Small intestine (tissue), 16 donors: ENCODE results near the gene CHRNA5. TPM values are rescaled to one million over a fixed set of nuclear protein-coding genes. Genes with fewer than 3 reads are reported as not detected.
"Not testable (repeated sequence)": the region's sequence is repeated elsewhere in the genome, so short reads cannot be mapped to it uniquely, and the experiment has no call there.

ENCODE experiments used
- DNase-seq, 2 donors: peaks; one replicate each; pipeline versions ENCODE4 v3.0.0 to v3.0.0-alpha.2; 2013
- FAIRE-seq: peaks from 2 replicates; lab custom pipeline; 2012; peaks lifted over from hg19 to GRCh38; lab: Jason Lieb, UNC
- H3K27ac ChIP-seq, 3 donors: one replicate each; pipeline ENCODE4 v1.5.1; 2013; ENCODE audit warnings: low read length in 2 of 3, mild to moderate bottlenecking in 2 of 3, control low read depth in 1 of 3, inconsistent platforms in 1 of 3, low read depth in 1 of 3, moderate library complexity in 1 of 3
- H3K27me3 ChIP-seq, 3 donors: one replicate each; pipeline ENCODE4 v1.6.1; 2013; ENCODE audit warnings: low read length in 3 of 3, inconsistent platforms in 1 of 3; ENCODE audit not compliant: control insufficient read depth in 3 of 3, insufficient read depth in 3 of 3
- H3K36me3 ChIP-seq, 3 donors: one replicate each; pipeline ENCODE4 v1.6.1; 2013; ENCODE audit warnings: low read length in 3 of 3, inconsistent platforms in 1 of 3, low read depth in 1 of 3, mild to moderate bottlenecking in 1 of 3, moderate library complexity in 1 of 3; ENCODE audit not compliant: control insufficient read depth in 3 of 3, insufficient read depth in 2 of 3
- H3K4me1 ChIP-seq, 3 donors: one replicate each; pipeline ENCODE4 v1.6.1; 2013; ENCODE audit warnings: low read length in 2 of 3, inconsistent platforms in 1 of 3, low read depth in 1 of 3, mild to moderate bottlenecking in 1 of 3, moderate library complexity in 1 of 3; ENCODE audit not compliant: control insufficient read depth in 3 of 3, insufficient read depth in 2 of 3
- H3K4me3 ChIP-seq, 3 donors: one replicate each; pipeline ENCODE4 v1.5.1; 2013; ENCODE audit warnings: low read length in 3 of 3, control low read depth in 1 of 3, inconsistent platforms in 1 of 3, low read depth in 1 of 3, mild to moderate bottlenecking in 1 of 3, moderate library complexity in 1 of 3
- H3K9me3 ChIP-seq, 2 donors: one replicate each; pipeline ENCODE4 v1.6.1; 2013; ENCODE audit warnings: low read depth in 1 of 2, low read length in 1 of 2; ENCODE audit not compliant: control insufficient read depth in 2 of 2, insufficient read depth in 1 of 2
- WGBS, 3 donors: extraction: QIAGEN DNeasy Blood & Tissue Kit; methylation state at CpG; one replicate each; pipeline ENCODE4 v1.1.7; 2013; 5-methylcytosine and 5-hydroxymethylcytosine counted together
- long read RNA-seq, 10 donors: transcript quantifications; one replicate each; lab custom pipeline, GENCODE V29; 2026
- polyA plus RNA-seq, 4 donors: library from polyadenylated mRNA; stranded (reverse) in 3 of 4; unstranded in 1 of 4; fragments of 200-250 nt in 3 of 4; fragments of 120-200 nt in 1 of 4; gene quantifications; one replicate each; pipeline versions ENCODE4 v1.2.1 to v1.2.3, GENCODE V29; 2013
- donor health status: healthy with polysubstance abuse.
- donor health status: control.
- donor health status: control.
- donor health status: Bipolar disorder and iron deficiency.
- donor health status: healthy.

CHRNA5 gene
- polyA plus RNA-seq = 1 to 10 TPM in 1 of 4 donors, under 1 TPM in 3; 0.67 to 9.8 (median 0.82) TPM
- long read RNA-seq, donor 1 = 0 reads
- long read RNA-seq, donor 2 = 0 reads
- long read RNA-seq, donor 3 = 0 reads
- long read RNA-seq, donor 4, partial matches to known transcripts = 6 of 6 reads
- long read RNA-seq, donor 4, other reads (novel, unspliced or antisense) = 0 of 6 reads
- long read RNA-seq, donor 5 = 0 reads
- long read RNA-seq, donor 6 = 0 reads
- long read RNA-seq, donor 7 = 0 reads
- long read RNA-seq, donor 8 = 0 reads
- long read RNA-seq, donor 9 = 0 reads
- long read RNA-seq, donor 10, partial matches to known transcripts = 21 of 30 reads
- long read RNA-seq, donor 10, other reads (novel, unspliced or antisense) = 9 of 30 reads

DNA sequence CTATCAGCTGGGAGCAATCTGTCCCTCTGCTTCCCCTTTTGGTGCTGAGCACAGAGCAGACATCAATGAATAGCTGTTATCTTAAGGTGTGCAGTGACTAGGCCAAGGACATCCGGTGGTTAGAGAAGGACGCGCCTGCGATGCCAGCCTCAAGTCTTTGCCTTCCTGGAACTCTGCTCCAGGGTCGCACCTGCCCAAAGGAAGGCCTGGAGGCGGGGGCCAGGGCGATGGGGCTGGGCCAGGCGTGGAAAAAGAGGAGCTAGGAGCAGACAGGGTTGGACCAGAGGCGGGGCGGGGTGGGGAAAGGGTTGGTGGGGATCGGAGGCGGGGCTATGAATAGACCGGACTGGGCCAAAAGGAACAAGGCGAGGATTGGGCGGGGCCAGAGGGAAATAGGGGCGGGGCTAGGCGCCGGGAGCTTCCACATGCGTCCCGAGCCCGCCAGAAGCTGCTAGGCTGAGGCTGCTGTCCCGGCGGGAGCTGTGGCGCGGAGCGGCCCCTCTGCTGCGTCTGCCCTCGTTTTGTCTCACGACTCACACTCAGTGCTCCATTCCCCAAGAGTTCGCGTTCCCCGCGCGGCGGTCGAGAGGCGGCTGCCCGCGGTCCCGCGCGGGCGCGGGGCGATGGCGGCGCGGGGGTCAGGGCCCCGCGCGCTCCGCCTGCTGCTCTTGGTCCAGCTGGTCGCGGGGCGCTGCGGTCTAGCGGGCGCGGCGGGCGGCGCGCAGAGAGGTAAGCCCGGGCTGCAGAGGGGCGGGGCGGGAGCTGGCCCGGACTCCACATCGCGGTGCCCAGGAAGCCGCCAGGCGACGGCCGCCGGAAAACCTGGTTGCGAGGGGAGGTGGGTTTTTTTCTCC is at the start of gene CHRNA5:
Gene CHRNA5, plus strand, starts transcription at position 424 of the 854 bp plus-strand sequence. Its CDS starts 200 bp downstream, at position 624.
- Histone ChIP-seq H3K4me1 (no peaks in the 10 kb centered on the region), H3K9me3 (no peaks in the 10 kb centered on the region), H3K4me3 (peak within 1 kb of the TSS; percentile 40 to 82 (median 50)), H3K27ac (peak within 1 kb of the TSS; percentile 1 to 73 (median 1)), H3K27me3 (peaks cover 0 to 24% (median 0%) of the 10 kb centered on the region in 3 donors), H3K36me3 (no peaks in the 10 kb centered on the region)
- FAIRE-seq (no peak), DNase-seq (peak; percentile 89 to 92)
- 0 to 1% (median 0%) methylated on average over 47 to 75 of the region's 75 CpGs for WGBS, 3 donors

DNA sequence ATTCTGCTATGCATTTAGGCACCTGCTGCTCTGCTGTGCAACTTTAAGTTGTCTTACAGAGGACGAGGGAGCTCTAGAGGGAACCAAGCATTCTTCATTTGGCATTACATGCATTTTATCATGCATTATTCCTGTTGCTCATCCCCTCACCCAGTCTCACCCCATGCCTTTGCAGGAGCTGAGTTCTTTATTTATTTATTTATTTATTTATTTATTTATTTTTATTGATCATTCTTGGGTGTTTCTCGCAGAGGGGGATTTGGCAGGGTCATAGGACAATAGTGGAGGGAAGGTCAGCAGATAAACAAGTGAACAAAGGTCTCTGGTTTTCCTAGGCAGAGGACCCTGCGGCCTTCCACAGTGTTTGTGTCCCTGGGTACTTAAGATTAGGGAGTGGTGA is 45.3 kb upstream of the CHRNA5 start:
- not testable (repeated sequence) for FAIRE-seq, DNase-seq

DNA sequence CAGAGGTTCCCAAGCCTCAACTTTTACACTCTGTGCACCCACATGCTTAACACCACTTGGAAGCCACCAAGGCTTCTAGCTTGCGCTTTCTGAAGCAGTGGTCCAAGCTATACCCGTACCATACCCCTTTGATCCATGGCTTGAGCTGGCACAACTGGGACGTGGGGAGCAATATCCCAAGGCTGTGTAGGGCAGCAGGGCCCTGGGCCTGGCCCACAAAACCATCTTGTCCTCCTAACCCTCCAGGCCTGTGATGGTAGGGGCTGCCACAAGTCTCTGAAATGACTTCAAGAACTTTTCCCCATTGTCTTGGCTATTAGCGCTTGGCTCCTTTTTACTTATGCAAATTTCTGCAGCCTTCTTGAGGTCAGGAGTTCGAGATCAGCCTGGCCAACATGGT is 41.1 kb upstream of the CHRNA5 start:
- Histone ChIP-seq H3K27me3 (no peaks in the 10 kb centered on the region), H3K36me3 (peaks cover 0 to 11% (median 0%) of the 10 kb centered on the region in 3 donors), H3K27ac (no peak overlapping the region), H3K4me1 (no peaks in the 10 kb centered on the region), H3K9me3 (peaks cover 0 to 9% of the 10 kb centered on the region in 2 donors), H3K4me3 (no peak overlapping the region)
- FAIRE-seq = no peak
- no peak for DNase-seq
- WGBS, 3 donors = 87 to 97% (median 91%) methylated on average over 5 of the region's 5 CpGs

More for the DNA sequence above, 45.3 kb upstream of the CHRNA5 start:
- H3K4me3 ChIP-seq, H3K4me1 ChIP-seq, H3K9me3 ChIP-seq, H3K27me3 ChIP-seq, H3K27ac ChIP-seq: not testable (repeated sequence)
- WGBS, 3 donors = 83 to 96% (median 91%) methylated on average over 2 of the region's 3 CpGs
- peaks cover 0 to 17% (median 0%) of the 10 kb centered on the region in 3 donors for H3K36me3 ChIP-seq

DNA sequence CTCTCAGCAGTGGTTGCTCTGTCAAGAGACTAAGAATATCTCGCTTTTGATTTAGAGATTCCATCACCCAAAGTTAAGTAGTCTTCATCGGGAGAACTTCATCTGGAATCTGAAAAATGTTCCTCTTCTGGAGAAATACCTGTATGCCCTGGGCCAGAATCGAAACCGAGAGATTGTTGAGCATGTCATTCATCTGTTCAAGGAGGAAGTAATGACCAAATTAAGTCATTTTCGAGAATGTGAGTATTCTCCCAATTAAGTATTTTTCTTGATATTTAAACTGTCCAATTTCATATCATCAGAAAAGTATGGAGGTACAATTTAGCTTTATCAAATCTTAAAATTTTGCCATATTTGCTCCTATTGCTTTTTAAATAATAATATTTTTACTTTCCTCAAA is 38.0 kb upstream of the CHRNA5 start:
- 88 to 95% (median 92%) methylated on average over 5 of the region's 5 CpGs for WGBS, 3 donors
- Histone ChIP-seq H3K9me3 (peaks cover 0 to 9% of the 10 kb centered on the region in 2 donors), H3K27me3 (no peaks in the 10 kb centered on the region), H3K4me3 (no peak overlapping the region), H3K4me1 (no peaks in the 10 kb centered on the region), H3K36me3 (peaks cover 0 to 9% (median 0%) of the 10 kb centered on the region in 3 donors), H3K27ac (no peak overlapping the region)
- DNase-seq (no peak), FAIRE-seq (no peak)

DNA sequence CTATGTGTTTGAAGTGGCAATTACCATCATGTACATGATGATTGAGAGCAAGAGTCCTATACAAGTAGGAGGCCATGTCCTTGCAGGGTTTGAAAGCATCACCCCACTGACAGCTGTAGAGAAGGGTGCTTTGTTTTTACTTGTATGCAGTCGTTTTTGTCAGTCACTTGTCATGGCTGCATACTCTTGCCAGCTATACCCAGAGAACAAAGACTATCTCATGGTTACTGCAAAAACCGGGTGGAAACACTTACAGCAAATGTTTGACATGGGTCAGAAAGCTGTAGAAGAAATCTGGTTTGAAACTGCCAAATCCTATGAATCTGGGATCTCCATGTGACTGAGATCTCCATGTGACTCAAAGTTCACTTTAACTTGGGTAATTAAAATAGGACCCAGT is 32.0 kb upstream of the CHRNA5 start:
- Histone ChIP-seq H3K36me3 (peaks cover 0 to 4% (median 0%) of the 10 kb centered on the region in 3 donors), H3K27me3 (no peaks in the 10 kb centered on the region), H3K27ac (no peak overlapping the region), H3K4me3 (no peak overlapping the region), H3K9me3 (no peaks in the 10 kb centered on the region), H3K4me1 (no peaks in the 10 kb centered on the region)
- WGBS, 3 donors = 67 to 71% (median 69%) methylated on average over 2 of the region's 2 CpGs
- DNase-seq = no peak
- no peak for FAIRE-seq

DNA sequence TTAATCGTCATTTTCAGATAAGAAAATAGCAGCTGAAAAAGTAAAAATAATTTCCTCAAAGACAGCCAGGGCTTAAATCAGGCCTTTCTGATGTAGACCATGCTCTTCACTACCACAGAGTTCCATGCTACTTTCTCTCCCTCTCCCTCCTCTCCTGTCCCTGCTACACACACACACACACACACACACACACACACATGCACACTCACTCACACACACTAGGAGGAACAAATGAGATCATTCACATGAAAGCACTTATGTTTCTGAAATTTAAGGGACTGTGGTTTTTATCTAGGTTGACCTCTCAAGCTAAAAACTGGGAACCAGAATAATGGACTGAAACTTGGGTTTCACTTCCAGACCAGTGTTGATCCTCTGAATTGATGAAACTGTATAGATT is 29.2 kb upstream of the CHRNA5 start:
- Histone ChIP-seq H3K4me3 (no peak overlapping the region), H3K9me3 (no peaks in the 10 kb centered on the region), H3K27me3 (no peaks in the 10 kb centered on the region), H3K4me1 (no peaks in the 10 kb centered on the region), H3K36me3 (peaks cover 0 to 2% (median 0%) of the 10 kb centered on the region in 3 donors), H3K27ac (no peak overlapping the region)
- FAIRE-seq (no peak), DNase-seq (no peak)
- 84 to 93% (median 92%) methylated on average over 1 of the region's 1 CpG for WGBS, 3 donors

DNA sequence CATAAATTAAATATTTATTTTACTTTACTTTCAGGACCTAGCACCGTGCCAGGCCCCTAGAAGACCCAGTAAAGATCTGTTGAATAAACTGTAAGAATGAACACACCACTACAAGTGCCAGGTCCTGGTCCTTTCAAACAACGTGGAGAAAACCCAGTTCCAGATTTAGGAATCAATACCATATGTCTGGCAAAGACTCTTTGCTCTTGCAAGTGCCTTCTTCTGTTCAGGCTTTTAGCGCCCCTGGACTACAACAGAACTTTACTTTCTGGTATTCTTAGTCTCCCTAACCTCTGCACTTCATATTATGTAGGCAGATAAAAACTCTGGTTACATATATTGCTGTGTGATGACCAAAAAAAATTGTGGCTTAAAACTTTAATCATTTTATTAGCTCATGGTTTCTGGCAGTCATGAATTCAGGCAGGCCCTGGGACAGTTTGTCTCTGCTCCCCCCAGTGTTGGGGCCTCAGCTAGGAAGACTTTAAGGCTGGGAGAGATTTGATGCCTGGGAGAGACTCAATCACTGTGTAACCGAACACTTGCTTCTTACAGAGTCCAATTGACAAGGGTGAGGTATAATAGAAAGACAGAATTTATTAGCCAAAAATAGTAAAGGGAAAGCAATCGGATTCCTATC is 27.9 kb upstream of the CHRNA5 start:
- no peaks in the 10 kb centered on the region for H3K36me3 ChIP-seq
- no peak overlapping the region for H3K27ac ChIP-seq
- H3K27me3 ChIP-seq = no peaks in the 10 kb centered on the region
- H3K4me3 ChIP-seq = no peak overlapping the region
- H3K4me1 ChIP-seq = peaks cover 0 to 2% (median 2%) of the 10 kb centered on the region in 3 donors
- no peaks in the 10 kb centered on the region for H3K9me3 ChIP-seq
- FAIRE-seq (no peak), DNase-seq (no peak)
- 88 to 92% (median 90%) methylated on average over 5 of the region's 5 CpGs for WGBS, 3 donors

DNA sequence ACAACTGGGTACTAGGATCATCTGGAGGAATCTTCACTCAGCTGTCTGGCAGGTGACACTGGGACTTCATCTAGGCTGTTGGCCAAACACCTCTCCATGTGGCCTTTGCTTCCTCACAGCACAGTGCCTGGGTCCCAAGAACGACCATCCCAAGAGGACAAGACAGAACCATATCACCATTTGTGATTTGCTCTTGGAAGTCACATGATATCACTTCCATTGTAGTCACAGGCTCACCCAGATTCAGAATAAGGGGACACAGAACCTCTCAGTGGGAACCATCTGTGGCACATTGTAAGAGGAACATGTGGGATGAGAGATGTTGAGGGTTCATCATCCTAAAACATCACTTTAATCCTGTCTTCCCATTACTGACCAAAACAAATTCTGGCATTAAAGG is 27.0 kb upstream of the CHRNA5 start:
- Histone ChIP-seq H3K36me3 (peaks cover 0 to 5% (median 4%) of the 10 kb centered on the region in 3 donors), H3K27ac (no peak overlapping the region), H3K4me3 (no peak overlapping the region), H3K4me1 (peaks cover 0 to 2% (median 2%) of the 10 kb centered on the region in 3 donors), H3K9me3 (no peaks in the 10 kb centered on the region), H3K27me3 (no peaks in the 10 kb centered on the region)
- 70 to 76% (median 74%) methylated on average over 1 of the region's 1 CpG for WGBS, 3 donors
- FAIRE-seq (no peak), DNase-seq (no peak)
